ENCODE data around the gene EYS. TPM values are rescaled to one million over a fixed set of nuclear protein-coding genes. Genes with fewer than 3 reads are reported as not detected.

Gene EYS
- polyA plus RNA-seq, 1 experiment, result not detected

DNA sequence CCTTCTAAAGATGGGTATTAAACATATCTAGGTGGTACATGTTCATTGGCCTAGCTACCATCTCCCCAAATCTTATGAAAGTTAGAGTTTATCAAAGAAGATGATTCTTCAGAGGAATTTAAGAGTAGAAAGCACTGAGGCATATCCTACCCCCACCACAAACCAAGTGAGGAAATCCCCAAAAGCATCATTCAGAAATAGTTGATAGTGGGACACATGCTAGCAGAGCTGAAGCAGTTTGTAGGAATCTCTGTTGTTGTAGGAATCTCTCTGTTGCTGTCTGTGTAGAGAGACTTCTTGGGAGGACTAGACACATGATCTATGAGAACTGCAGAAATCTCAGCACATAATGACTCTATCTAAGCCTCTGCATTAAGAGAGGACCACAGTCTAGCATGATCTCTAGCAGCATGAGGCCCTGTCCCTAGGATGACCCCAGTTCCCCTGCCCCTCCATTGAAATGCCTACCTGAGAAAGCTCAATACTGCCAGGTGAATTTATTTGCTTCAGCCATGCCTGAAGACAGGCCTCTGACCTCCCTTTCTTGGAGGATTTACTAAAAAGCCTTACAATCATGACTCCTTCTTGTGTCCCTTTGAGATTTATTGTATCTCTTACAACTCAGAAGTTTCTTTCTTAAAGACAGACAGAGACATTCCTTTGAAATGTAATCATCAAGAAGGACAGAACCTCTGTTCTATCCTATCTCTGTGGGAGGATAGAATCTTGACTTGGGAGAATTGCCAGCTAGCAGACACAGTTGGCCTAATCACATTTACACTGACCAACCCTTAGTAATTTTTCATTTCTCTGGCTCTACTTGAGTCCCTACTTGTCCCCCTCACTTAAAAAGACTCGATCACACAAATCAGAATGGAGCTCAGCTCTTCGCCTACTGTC, 1489.1 kb downstream of the EYS start:
- H3K27ac ChIP-seq (ENCODE audit: low read depth, low read length), result peak overlapping the region; percentile 55
- ChIA-PET POLR2A (no interaction called here), CTCF (interaction anchor here (0.9 to 1.4 kb wide), 2 partner anchors 33 to 291 kb away, joined by 3 read pairs; no protein-coding TSS in a partner anchor)
- H3K4me3 ChIP-seq (ENCODE audit: low read depth, low read length), result no peak overlapping the region
- H3K27me3 ChIP-seq (ENCODE audit: control insufficient read depth, insufficient read depth, low read length), result no peaks in the 10 kb centered on the region
- H3K9me3 ChIP-seq (ENCODE audit: control insufficient read depth, insufficient read depth, low read length), result no peaks in the 10 kb centered on the region
- TF ChIP-seq, protein P1, sequence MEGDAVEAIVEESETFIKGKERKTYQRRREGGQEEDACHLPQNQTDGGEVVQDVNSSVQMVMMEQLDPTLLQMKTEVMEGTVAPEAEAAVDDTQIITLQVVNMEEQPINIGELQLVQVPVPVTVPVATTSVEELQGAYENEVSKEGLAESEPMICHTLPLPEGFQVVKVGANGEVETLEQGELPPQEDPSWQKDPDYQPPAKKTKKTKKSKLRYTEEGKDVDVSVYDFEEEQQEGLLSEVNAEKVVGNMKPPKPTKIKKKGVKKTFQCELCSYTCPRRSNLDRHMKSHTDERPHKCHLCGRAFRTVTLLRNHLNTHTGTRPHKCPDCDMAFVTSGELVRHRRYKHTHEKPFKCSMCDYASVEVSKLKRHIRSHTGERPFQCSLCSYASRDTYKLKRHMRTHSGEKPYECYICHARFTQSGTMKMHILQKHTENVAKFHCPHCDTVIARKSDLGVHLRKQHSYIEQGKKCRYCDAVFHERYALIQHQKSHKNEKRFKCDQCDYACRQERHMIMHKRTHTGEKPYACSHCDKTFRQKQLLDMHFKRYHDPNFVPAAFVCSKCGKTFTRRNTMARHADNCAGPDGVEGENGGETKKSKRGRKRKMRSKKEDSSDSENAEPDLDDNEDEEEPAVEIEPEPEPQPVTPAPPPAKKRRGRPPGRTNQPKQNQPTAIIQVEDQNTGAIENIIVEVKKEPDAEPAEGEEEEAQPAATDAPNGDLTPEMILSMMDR (IDR thresholded peaks at IDR 0.05; ENCODE audit: low read depth, low read length), result no peak
- peak; percentile 15 for DNase-seq (ENCODE audit: low read depth, low spot score)

GRCh38 chr6:64214373-64214772, 1492.7 kb downstream of the EYS start:
- Histone ChIP-seq H3K9me3 (ENCODE audit: control insufficient read depth, insufficient read depth, low read length) (no peaks in the 10 kb centered on the region), H3K27me3 (ENCODE audit: control insufficient read depth, insufficient read depth, low read length) (no peaks in the 10 kb centered on the region), H3K4me3 (ENCODE audit: low read depth, low read length) (no peak overlapping the region), H3K27ac (ENCODE audit: low read depth, low read length) (no peak overlapping the region)
- TF ChIP-seq, protein P1 (IDR thresholded peaks at IDR 0.05; ENCODE audit: low read depth, low read length), result no peak
- DNase-seq (ENCODE audit: low read depth, low spot score), result no peak
- ChIA-PET CTCF (no interaction called here), POLR2A (no interaction called here)

DNA sequence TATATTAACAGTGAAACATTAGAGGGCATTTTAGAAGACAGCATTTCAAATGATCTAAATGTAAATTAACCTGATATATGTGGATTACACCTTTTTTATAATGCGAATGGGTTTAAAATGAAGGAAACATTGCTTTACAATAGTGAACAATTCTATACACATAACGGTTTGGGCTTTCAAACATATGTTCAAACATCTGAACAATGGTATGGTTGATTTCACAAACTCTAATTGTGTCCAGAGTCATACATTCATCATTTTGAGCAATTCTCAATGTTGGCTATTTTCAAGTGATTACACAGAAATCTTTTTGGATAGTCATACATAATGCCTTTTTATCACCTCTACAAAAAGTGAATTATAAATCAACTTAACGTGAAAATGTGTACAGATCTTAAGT, 1493.3 kb downstream of the EYS start:
- TF ChIP-seq, protein P1 (IDR thresholded peaks at IDR 0.05; ENCODE audit: low read depth, low read length), result no peak
- CTCF ChIA-PET, result no interaction called here

GRCh38 chr6:64197246-64197645, 1509.8 kb downstream of the EYS start:
- CTCF ChIA-PET, result no interaction called here
- TF ChIP-seq, protein P1 (IDR thresholded peaks at IDR 0.05; ENCODE audit: low read depth, low read length), result no peak
- DNase-seq (ENCODE audit: low read depth, low spot score), result no peak

More for the DNA sequence above, 1493.3 kb downstream of the EYS start:
- Histone ChIP-seq H3K4me3 (ENCODE audit: low read depth, low read length) (no peak overlapping the region), H3K9me3 (ENCODE audit: control insufficient read depth, insufficient read depth, low read length) (no peaks in the 10 kb centered on the region), H3K27me3 (ENCODE audit: control insufficient read depth, insufficient read depth, low read length) (no peaks in the 10 kb centered on the region), H3K27ac (ENCODE audit: low read depth, low read length) (no peak overlapping the region)
- no peak for DNase-seq (ENCODE audit: low read depth, low spot score)
- POLR2A ChIA-PET, result no interaction called here

DNA sequence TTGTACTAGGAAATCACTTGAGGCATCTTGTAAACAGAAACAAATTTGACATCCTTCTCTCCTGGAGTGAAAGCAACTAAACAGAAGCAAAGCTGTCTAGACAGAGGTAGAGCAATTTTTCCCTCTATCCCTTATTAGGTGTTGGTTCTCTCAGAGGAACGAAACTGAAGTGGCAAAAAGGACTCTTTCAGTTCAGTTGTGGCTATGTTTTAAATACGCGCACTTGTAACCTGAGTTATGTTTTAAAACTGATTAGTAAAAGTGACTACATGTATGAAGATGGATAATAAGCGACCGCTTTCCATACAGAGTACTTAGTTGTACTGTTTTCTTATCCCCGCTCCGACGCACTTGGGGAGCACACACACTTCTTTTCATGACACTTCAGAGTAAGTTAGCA, 1520.4 kb downstream of the EYS start:
- ChIA-PET POLR2A (no interaction called here), CTCF (no interaction called here)
- no peak for DNase-seq (ENCODE audit: low read depth, low spot score)
- Histone ChIP-seq H3K27me3 (ENCODE audit: control insufficient read depth, insufficient read depth, low read length) (no peaks in the 10 kb centered on the region), H3K4me3 (ENCODE audit: low read depth, low read length) (no peak overlapping the region), H3K9me3 (ENCODE audit: control insufficient read depth, insufficient read depth, low read length) (no peaks in the 10 kb centered on the region), H3K27ac (ENCODE audit: low read depth, low read length) (no peak overlapping the region)
- TF ChIP-seq, protein P1 (IDR thresholded peaks at IDR 0.05; ENCODE audit: low read depth, low read length), result no peak

More at GRCh38 chr6:64197246-64197645, 1509.8 kb downstream of the EYS start:
- Histone ChIP-seq H3K27me3 (ENCODE audit: control insufficient read depth, insufficient read depth, low read length) (no peaks in the 10 kb centered on the region), H3K27ac (ENCODE audit: low read depth, low read length) (no peak overlapping the region), H3K4me3 (ENCODE audit: low read depth, low read length) (no peak overlapping the region), H3K9me3 (ENCODE audit: control insufficient read depth, insufficient read depth, low read length) (no peaks in the 10 kb centered on the region)
- POLR2A ChIA-PET, result no interaction called here

Measured in AG04450 (cell line).